ENCODE data around the gene COL23A1. TPM values are rescaled to one million over a fixed set of nuclear protein-coding genes. Genes with fewer than 3 reads are reported as not detected.

Gene COL23A1
- total RNA-seq, 1 experiment from 2014 or later = not detected

- H3K36me3 ChIP-seq (ENCODE audit: insufficient read depth, low read length, poor library complexity, severe bottlenecking) = no peaks in the 10 kb centered on the region
- TF ChIP-seq EZH2 (IDR thresholded peaks at IDR 0.05; ENCODE audit: borderline replicate concordance, low read depth, low read length, poor library complexity, severe bottlenecking) (no peak), CTCF (conservative IDR thresholded peaks at IDR 0.05; ENCODE audit: low read depth, low read length) (no peak)
- CTCF ChIA-PET = no interaction called here
- no peak overlapping the region for H3K4me3 ChIP-seq (ENCODE audit: low read depth, low read length, poor library complexity, severe bottlenecking)
- no peaks in the 10 kb centered on the region for H3K4me1 ChIP-seq (ENCODE audit: insufficient read depth, low read length, poor library complexity, severe bottlenecking)
- H3K9me3 ChIP-seq (ENCODE audit: low read depth, low read length, poor library complexity, severe bottlenecking) = no peaks in the 10 kb centered on the region
- H3K27ac ChIP-seq (ENCODE audit: low read depth, low read length, poor library complexity, severe bottlenecking) = no peak overlapping the region
- H3K27me3 ChIP-seq (replicated peaks; ENCODE audit: insufficient read depth, low read depth, low read length, poor library complexity) = no peaks in the 10 kb centered on the region
- POLR2A ChIA-PET (ENCODE audit: low non-redundant PET) = no interaction called here
- DNase-seq (ENCODE audit: low spot score) = no peak
- no TSS peak for BruUV-seq (replicated peaks)
- intact Hi-C loops (cut with micrococcal nuclease; ENCODE audit: unreplicated experiment) = no loop called here
These were observed 282.7 kb downstream of the COL23A1 start for GRCh38 chr5:178307267-178308045.

GRCh38 chr5:178306430-178307225 lies 283.6 kb downstream of the COL23A1 start:
- Histone ChIP-seq H3K27me3 (replicated peaks; ENCODE audit: insufficient read depth, low read depth, low read length, poor library complexity) (no peaks in the 10 kb centered on the region), H3K36me3 (ENCODE audit: insufficient read depth, low read length, poor library complexity, severe bottlenecking) (no peaks in the 10 kb centered on the region), H3K27ac (ENCODE audit: low read depth, low read length, poor library complexity, severe bottlenecking) (no peak overlapping the region), H3K4me1 (ENCODE audit: insufficient read depth, low read length, poor library complexity, severe bottlenecking) (no peaks in the 10 kb centered on the region), H3K4me3 (ENCODE audit: low read depth, low read length, poor library complexity, severe bottlenecking) (no peak overlapping the region), H3K9me3 (ENCODE audit: low read depth, low read length, poor library complexity, severe bottlenecking) (no peaks in the 10 kb centered on the region)
- intact Hi-C loops (cut with micrococcal nuclease; ENCODE audit: unreplicated experiment) = no loop called here
- no TSS peak for BruUV-seq (replicated peaks)
- DNase-seq (ENCODE audit: low spot score) = no peak
- no peak for TF ChIP-seq CTCF (conservative IDR thresholded peaks at IDR 0.05; ENCODE audit: low read depth, low read length)
- no peak for TF ChIP-seq EZH2 (IDR thresholded peaks at IDR 0.05; ENCODE audit: borderline replicate concordance, low read depth, low read length, poor library complexity, severe bottlenecking)
- ChIA-PET POLR2A (ENCODE audit: low non-redundant PET) (no interaction called here), CTCF (no interaction called here)

GRCh38 chr5:178305801-178306200 lies 284.4 kb downstream of the COL23A1 start:
- ChIA-PET CTCF (no interaction called here), POLR2A (ENCODE audit: low non-redundant PET) (no interaction called here)
- TF ChIP-seq EZH2 (IDR thresholded peaks at IDR 0.05; ENCODE audit: borderline replicate concordance, low read depth, low read length, poor library complexity, severe bottlenecking) (no peak), CTCF (conservative IDR thresholded peaks at IDR 0.05; ENCODE audit: low read depth, low read length) (no peak)
- H3K9me3 ChIP-seq (ENCODE audit: low read depth, low read length, poor library complexity, severe bottlenecking) = no peaks in the 10 kb centered on the region
- no peaks in the 10 kb centered on the region for H3K36me3 ChIP-seq (ENCODE audit: insufficient read depth, low read length, poor library complexity, severe bottlenecking)
- no peak for DNase-seq (ENCODE audit: low spot score)
- no peak overlapping the region for H3K27ac ChIP-seq (ENCODE audit: low read depth, low read length, poor library complexity, severe bottlenecking)
- BruUV-seq (replicated peaks) = no TSS peak
- intact Hi-C loops (cut with micrococcal nuclease; ENCODE audit: unreplicated experiment) = no loop called here
- no peaks in the 10 kb centered on the region for H3K27me3 ChIP-seq (replicated peaks; ENCODE audit: insufficient read depth, low read depth, low read length, poor library complexity)
- no peak overlapping the region for H3K4me3 ChIP-seq (ENCODE audit: low read depth, low read length, poor library complexity, severe bottlenecking)
- no peaks in the 10 kb centered on the region for H3K4me1 ChIP-seq (ENCODE audit: insufficient read depth, low read length, poor library complexity, severe bottlenecking)
